Stimulated activated naive B cell treated with anti-CD40 and anti-IgM and Interleukin-4, amounts not matched to agents 10 μg/mL and 1 μg/mL and 100 μg/mL, for 72 hours (primary cell): ENCODE results near the gene LHFPL3.
A peak's percentile ranks its signal among the peaks of the same experiment; 100 is the strongest.

Source experiments
- ATAC-seq, 2 donors: fragments of 150-1000 bp; cut with Tn5 transposase; replicated peaks; 2 replicates each; pipeline ENCODE4 v1.10.0; 2021; ENCODE audit warnings: moderate library complexity in 1 of 2
- DNase-seq: peaks from one replicate; pipeline ENCODE4 v3.0.0; 2021
- H3K27ac Mint-ChIP-seq: one replicate; pipeline ENCODE4 v1.8.0; 2022; ENCODE audit warnings: mild to moderate bottlenecking, mixed read lengths
- H3K27me3 Mint-ChIP-seq, 2 donors: one replicate each; pipeline ENCODE4 v1.8.0; 2022; ENCODE audit warnings: mixed read lengths in 2 of 2
- H3K36me3 Mint-ChIP-seq, 2 donors: one replicate each; pipeline ENCODE4 v1.8.0; 2022; ENCODE audit warnings: mixed read lengths in 2 of 2, mild to moderate bottlenecking in 1 of 2
- H3K4me1 Mint-ChIP-seq, 2 donors: one replicate each; pipeline ENCODE4 v1.8.0; 2022; ENCODE audit warnings: mixed read lengths in 2 of 2, mild to moderate bottlenecking in 1 of 2
- H3K4me3 Mint-ChIP-seq, 2 donors: one replicate each; pipeline ENCODE4 v1.8.0; 2022; ENCODE audit warnings: mild to moderate bottlenecking in 2 of 2, mixed read lengths in 2 of 2, moderate library complexity in 1 of 2
- H3K9me3 Mint-ChIP-seq, 2 donors: one replicate each; pipeline ENCODE4 v1.8.0; 2022; ENCODE audit warnings: mixed read lengths in 2 of 2, mild to moderate bottlenecking in 1 of 2

The LHFPL3 gene

DNA sequence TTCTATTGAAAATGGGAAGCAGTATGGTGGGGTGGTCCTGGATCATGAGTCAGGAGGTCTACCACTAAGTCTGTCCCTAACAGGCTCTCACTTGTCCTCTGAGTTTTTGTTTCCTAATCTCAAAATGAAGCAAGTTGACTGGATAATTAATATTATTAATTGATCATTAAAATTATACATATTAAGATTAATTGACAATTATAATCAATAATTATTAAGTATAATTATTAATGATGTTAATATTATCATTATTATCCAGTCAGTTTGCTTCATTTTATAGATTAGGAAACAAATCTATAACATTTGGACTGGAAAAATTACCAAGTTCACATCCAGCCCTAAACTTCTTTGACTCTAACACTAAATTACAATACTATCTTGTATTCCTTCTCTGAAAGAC, 511.4 kb downstream of the LHFPL3 start:
- no peaks in the 10 kb centered on the region for H3K36me3 Mint-ChIP-seq
- H3K4me1 Mint-ChIP-seq, result peaks cover 3 to 7% of the 10 kb centered on the region in 2 donors
- no peak overlapping the region for H3K27ac Mint-ChIP-seq
- H3K9me3 Mint-ChIP-seq, result no peaks in the 10 kb centered on the region
- ATAC-seq, result no peak
- no peak overlapping the region for H3K4me3 Mint-ChIP-seq
- DNase-seq, result no peak
- H3K27me3 Mint-ChIP-seq, result peaks cover 39 to 43% of the 10 kb centered on the region in 2 donors

DNA sequence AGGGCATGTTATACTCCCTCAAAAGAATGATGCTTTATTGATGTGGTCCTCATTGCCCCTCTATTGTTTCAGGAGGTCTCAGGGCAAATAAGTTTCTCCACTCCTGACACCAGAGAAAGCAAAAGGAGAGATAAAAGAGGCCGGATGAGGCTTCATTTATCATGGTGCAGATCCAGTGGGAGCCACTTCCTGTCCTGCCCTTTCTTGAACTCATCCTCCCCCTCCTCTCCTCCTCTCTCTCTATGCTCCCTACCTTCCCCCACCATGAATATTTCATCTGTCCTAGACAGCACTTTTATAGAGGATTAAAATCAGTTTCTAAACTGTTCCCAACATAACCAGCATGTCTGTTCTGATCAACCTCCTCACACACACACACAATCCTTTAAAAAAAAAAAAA, 513.4 kb downstream of the LHFPL3 start:
- Mint-ChIP-seq H3K9me3 (no peaks in the 10 kb centered on the region), H3K4me3 (no peak overlapping the region), H3K27ac (no peak overlapping the region), H3K4me1 (peaks cover 3 to 7% of the 10 kb centered on the region in 2 donors), H3K36me3 (no peaks in the 10 kb centered on the region), H3K27me3 (peaks cover 35 to 43% of the 10 kb centered on the region in 2 donors)
- DNase-seq (no peak), ATAC-seq (no peak)

DNA sequence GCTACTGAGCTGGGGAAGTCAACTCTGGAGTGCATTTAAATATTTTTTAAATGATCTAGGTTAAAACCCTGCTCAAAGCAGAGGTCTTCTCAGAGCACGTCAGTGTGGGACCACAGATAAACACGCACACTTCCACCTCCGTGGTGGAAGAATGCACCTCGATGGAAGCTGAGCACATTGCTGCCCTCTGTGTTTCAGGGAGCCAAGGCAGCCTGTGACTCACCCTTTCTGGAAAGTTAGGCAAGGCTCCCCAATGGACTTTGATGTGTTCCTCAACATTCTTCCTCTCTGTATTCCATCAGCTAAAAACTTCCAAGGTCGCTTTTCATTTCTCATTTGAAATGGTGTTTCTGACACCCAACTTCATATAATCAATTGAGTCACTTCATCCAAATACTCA, 514.8 kb downstream of the LHFPL3 start:
- Mint-ChIP-seq H3K27ac (no peak overlapping the region), H3K9me3 (no peaks in the 10 kb centered on the region), H3K4me1 (peaks cover 3 to 7% of the 10 kb centered on the region in 2 donors), H3K4me3 (no peak overlapping the region), H3K27me3 (peaks cover 36 to 48% of the 10 kb centered on the region in 2 donors), H3K36me3 (no peaks in the 10 kb centered on the region)
- ATAC-seq, result no peak
- no peak for DNase-seq

DNA sequence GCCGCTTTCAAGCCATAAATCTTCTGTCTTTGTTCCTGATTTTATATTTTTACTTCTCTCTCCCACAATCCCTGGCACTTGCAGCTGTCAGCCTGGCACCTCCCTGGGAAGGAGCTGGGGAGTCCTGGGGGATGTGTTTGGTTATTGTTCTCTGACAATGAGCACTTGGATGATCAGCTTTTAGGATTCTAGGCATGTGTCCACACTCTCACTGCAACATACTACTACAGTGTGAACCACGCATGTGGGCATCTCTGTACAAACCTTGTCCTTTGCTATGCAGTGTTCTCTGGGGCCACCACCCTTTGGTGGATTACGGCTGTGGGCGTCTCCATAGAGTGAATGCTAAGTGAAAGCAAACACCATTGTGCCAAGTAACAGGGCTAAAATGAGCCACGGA, 517.2 kb downstream of the LHFPL3 start:
- ATAC-seq, result no peak
- Mint-ChIP-seq H3K27me3 (peaks cover 37 to 48% of the 10 kb centered on the region in 2 donors), H3K9me3 (no peaks in the 10 kb centered on the region), H3K36me3 (no peaks in the 10 kb centered on the region), H3K4me1 (no peaks in the 10 kb centered on the region), H3K4me3 (no peak overlapping the region), H3K27ac (no peak overlapping the region)
- no peak for DNase-seq

DNA sequence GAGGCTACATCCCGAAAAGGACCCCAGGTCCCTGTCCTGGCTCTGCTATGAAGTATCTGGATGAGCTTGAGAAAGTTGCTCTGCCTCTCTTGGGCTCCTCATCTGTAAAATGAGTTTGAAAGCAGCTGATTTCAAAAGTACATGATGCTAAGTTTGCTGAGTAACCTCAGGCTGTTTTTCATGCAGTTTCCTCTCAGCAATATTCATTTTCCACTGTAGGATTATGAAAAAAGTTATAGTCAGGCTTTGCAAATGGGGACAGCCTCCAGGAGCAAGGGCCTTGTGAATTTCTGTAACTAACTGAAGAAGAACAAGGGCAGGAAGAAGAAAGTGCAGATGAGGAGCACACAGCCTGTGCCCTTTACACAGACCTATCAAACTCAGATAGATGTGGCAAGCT, 518.3 kb downstream of the LHFPL3 start:
- DNase-seq (no peak), ATAC-seq (no peak)
- H3K4me1 Mint-ChIP-seq, result no peaks in the 10 kb centered on the region
- no peaks in the 10 kb centered on the region for H3K9me3 Mint-ChIP-seq
- no peaks in the 10 kb centered on the region for H3K36me3 Mint-ChIP-seq
- H3K4me3 Mint-ChIP-seq, result no peak overlapping the region
- H3K27ac Mint-ChIP-seq, result no peak overlapping the region
- H3K27me3 Mint-ChIP-seq, result peaks cover 29 to 40% of the 10 kb centered on the region in 2 donors

DNA sequence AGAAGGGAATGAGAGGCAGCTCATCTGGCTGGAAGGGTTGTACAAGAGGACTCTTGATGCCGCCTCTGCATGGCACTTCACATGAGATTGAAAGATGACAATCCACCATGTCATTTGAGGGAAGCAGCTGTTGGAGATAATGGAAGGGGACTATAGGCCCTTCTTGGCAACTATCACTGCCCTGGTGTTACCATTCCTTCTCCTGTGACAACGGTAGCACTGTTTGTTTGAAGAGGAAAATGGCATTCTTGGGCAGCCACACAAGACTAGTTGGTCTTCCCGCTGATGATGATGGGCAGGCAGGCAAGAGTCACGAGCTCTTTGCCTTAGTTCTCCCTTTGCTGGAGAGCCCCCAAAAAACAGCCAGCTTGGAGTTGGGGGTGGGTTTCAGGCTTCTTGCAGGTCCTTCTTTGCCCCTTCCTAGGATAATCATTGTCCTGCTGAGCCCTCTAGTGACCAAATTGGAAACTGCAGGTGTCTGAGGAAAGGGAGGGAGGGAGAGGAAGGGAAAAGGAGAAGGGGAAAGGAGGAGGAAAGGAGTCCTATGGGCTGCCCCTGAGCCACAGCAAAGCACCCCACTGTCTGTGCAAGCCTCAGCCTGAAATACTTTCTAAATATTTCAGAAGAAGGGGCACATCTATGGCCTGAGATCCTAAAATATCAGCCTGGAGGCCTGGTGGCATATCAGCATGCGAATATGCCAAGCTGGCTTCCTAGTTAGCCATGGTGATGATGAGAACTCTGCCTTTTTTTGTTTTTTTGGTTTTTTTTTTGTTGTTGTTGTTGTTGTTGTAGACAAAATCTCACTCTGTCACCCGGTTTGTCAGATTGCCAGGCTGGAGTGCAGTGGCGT, 520.0 kb downstream of the LHFPL3 start:
- no peaks in the 10 kb centered on the region for H3K9me3 Mint-ChIP-seq
- DNase-seq (peak; percentile 16), ATAC-seq (peak; percentile 47 to 49)
- H3K27me3 Mint-ChIP-seq, result peaks cover 21 to 40% of the 10 kb centered on the region in 2 donors
- no peaks in the 10 kb centered on the region for H3K4me1 Mint-ChIP-seq
- H3K4me3 Mint-ChIP-seq, result no peak overlapping the region
- no peak overlapping the region for H3K27ac Mint-ChIP-seq
- H3K36me3 Mint-ChIP-seq, result no peaks in the 10 kb centered on the region

DNA sequence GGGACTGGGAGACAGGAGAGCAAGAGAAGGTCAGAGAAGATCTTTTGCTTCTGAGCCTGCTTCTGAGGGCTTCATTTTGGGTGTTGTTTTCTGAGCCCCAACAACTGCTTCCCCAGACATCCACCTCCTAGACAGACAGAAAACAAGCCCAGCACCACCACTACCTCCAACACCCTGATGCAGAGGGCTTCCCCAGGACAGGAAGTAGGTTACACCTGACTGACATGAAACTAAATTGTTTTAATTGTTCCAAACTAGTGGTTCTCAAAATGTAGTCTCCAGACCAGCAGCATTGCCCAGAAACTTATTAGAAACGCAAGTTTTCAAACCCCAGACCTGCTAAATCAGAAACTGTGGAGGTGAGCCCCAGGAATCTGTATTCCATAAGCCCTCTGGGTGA, 522.0 kb downstream of the LHFPL3 start:
- no peaks in the 10 kb centered on the region for H3K4me1 Mint-ChIP-seq
- peaks cover 14 to 24% of the 10 kb centered on the region in 2 donors for H3K27me3 Mint-ChIP-seq
- ATAC-seq (no peak), DNase-seq (no peak)
- no peak overlapping the region for H3K4me3 Mint-ChIP-seq
- H3K27ac Mint-ChIP-seq, result no peak overlapping the region
- no peaks in the 10 kb centered on the region for H3K36me3 Mint-ChIP-seq
- no peaks in the 10 kb centered on the region for H3K9me3 Mint-ChIP-seq

DNA sequence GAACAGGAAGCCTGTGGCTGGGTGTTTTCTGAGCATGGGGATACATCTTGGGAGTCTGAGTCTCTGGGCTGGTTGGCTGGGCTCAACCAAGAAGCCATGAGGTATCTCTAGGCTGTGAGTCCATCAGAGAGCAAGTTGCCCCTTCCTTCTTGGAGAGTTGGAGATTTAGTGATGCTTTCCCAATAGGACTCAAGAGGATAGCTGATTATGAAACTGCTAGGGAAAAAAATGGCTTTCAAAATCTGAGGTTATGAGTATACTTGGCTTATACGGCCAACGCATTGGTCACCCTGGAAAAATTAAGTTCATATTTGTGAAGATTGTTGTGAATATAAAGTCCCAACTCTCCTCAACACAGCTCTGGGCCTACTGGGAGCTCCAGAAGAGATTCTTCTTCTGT, 522.9 kb downstream of the LHFPL3 start:
- Mint-ChIP-seq H3K4me1 (no peaks in the 10 kb centered on the region), H3K27ac (no peak overlapping the region), H3K9me3 (no peaks in the 10 kb centered on the region), H3K4me3 (no peak overlapping the region), H3K36me3 (no peaks in the 10 kb centered on the region), H3K27me3 (peaks cover 11 to 18% of the 10 kb centered on the region in 2 donors)
- ATAC-seq, result no peak
- no peak for DNase-seq

DNA sequence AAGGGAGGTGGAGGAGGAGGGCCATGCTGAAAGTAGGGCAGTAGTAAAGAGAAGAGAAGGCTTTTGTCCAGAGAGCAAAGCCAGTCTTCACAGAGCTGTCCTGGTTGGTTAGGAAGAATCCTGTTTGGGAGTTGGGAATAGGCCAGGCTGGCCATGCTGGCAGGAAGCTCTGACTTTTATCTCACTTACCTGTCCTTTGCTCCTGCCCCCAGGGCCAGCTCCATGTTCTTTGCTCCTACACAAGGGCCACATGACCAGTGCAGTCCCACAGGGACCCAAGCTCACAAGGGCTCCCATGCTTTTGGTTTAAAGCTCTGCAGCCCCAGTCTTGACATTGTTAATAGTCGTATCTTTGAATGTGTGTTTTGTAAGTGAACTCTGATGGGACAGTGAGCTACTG, 524.0 kb downstream of the LHFPL3 start:
- DNase-seq (no peak), ATAC-seq (no peak)
- Mint-ChIP-seq H3K27me3 (peaks cover 11 to 15% of the 10 kb centered on the region in 2 donors), H3K36me3 (no peaks in the 10 kb centered on the region), H3K4me1 (peaks cover 0 to under 1% of the 10 kb centered on the region in 2 donors), H3K27ac (no peak overlapping the region), H3K4me3 (no peak overlapping the region), H3K9me3 (no peaks in the 10 kb centered on the region)

DNA sequence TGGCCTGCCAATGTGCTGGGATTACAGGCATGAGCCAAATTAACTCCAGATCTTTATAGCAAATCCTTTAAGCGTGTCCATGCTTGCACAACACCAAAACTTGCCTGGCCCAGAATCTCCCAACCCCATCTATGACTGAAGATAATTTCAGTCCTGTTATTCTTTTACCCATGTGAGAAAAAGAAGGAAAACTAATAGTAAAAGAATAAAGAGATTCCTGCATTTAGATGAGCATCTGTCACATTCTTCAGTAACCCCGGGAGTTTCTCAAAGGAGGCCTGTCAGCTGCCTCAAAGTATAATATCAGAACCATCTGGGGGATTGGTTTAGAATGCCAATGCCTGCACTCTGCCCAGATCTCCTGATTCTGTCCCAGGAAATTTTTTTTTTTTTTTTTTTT, 527.5 kb downstream of the LHFPL3 start:
- no peaks in the 10 kb centered on the region for H3K36me3 Mint-ChIP-seq
- peaks cover 9 to 14% of the 10 kb centered on the region in 2 donors for H3K27me3 Mint-ChIP-seq
- no peak overlapping the region for H3K27ac Mint-ChIP-seq
- no peaks in the 10 kb centered on the region for H3K9me3 Mint-ChIP-seq
- peaks cover 11 to 13% of the 10 kb centered on the region in 2 donors for H3K4me1 Mint-ChIP-seq
- DNase-seq, result no peak
- no peak overlapping the region for H3K4me3 Mint-ChIP-seq
- ATAC-seq, result no peak

DNA sequence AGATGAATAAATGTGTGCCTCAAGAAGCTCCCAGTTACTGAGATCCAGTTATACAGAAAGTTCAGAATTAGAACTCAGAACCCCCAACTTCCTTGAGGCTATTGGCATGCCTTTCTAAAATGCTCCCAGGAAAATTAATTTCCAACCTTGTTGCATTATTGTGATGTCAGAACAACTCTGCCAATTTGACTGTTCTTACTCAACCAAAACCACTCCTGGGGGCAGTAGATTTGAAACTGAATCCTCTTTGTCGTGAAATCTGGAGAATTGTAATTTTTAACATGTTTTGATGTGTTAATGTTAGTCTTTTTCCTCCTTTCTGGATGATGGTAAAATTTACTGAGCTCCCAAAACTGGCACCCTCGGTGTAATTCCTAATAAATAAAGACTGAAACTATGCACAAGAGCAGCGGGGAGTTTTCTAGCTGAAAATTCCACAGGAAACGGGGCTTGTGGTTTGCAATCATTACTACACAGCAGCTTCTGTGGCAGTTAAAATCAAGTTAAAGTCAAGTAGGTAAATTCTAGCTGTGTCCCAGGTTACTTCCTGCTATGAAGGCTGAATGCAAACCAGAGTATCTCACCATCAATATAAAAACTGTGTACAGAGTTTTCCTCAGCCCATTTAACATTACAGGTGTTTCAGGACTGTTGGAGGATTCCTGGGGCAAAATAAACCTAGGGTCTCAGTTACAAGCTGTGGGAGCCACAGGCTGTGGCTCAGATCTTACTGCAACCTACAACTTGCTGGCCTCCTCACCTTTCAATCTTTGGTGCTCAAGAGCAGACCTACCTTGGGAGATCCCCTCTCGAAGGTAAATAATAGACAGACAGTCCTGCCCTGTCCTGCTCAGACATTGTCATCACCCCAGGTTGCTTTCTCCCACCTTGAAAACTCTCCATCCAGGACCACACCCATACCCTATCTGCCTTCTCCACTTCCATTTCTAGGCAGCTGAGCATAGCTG, 529.3 kb downstream of the LHFPL3 start:
- DNase-seq (no peak), ATAC-seq (peak in 1 of 2 donors; percentile 65)
- Mint-ChIP-seq H3K4me3 (no peak overlapping the region), H3K4me1 (peaks cover 12 to 13% of the 10 kb centered on the region in 2 donors), H3K27me3 (peaks cover 9 to 19% of the 10 kb centered on the region in 2 donors), H3K9me3 (no peaks in the 10 kb centered on the region), H3K27ac (no peak overlapping the region), H3K36me3 (no peaks in the 10 kb centered on the region)

DNA sequence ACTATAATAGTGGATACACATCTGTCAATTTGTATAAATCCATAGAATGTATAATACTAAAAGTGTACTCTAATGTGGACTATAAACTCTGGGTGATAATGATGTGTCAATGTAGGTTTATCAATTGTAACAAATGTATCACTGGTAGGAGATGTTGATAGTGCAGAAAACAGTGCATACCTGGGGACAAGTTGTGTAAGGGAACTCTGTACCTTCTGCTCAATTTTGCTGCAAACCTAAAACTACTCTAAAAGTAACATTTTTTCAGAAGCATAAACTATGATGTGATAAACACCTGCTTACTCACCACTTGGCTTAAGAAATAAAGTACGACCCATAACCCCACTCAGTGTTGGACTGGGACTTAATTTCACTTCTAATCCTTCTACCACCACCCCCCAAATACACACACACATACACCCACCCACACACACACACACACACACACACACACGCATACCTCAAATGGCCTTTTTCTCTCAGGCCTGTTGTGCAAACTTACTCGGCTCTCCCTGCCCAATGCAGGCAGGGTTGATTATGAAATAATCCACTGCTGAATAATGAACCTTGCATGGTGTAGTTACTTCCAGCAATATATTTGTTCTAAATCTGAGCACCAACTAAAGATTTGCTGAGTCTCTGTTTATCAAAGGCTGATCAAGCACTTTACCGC, 531.5 kb downstream of the LHFPL3 start:
- no peak overlapping the region for H3K4me3 Mint-ChIP-seq
- H3K4me1 Mint-ChIP-seq, result peaks cover 12 to 13% of the 10 kb centered on the region in 2 donors
- peaks cover 3 to 4% of the 10 kb centered on the region in 2 donors for H3K9me3 Mint-ChIP-seq
- no peak for DNase-seq
- H3K27me3 Mint-ChIP-seq, result peaks cover 22% of the 10 kb centered on the region in 2 donors
- no peak overlapping the region for H3K27ac Mint-ChIP-seq
- ATAC-seq, result no peak
- peaks cover 0 to 3% of the 10 kb centered on the region in 2 donors for H3K36me3 Mint-ChIP-seq

DNA sequence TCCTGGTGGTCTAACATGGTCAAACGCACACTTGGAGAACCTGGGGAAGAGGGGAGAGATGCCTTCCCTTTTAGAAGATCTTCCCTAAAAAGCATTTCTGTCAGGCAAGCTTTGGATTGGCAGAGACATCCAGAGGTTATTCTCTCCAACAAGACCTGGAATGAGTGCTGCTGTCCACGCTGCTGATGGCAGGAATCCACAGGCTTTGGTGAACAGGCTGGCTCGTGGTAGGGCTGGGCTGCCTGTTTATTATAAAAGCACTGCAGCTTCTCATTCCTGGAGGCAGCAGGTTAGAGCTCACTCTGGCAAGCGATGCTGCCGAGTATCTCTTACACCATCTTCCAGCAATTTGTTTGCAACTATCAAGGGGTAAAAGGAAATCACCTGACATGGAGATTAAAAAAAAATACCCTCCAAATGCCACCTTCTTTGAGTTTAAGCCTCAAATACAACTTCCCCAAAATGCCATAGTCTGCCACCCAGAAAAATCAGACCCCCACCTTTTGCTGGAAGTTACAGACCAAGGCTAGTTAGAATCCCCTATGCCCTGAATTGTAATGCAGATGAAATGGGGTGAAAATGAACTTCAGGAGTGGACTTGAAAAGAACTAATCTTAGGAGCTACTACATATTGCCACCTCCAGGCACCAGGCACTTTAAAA, 533.5 kb downstream of the LHFPL3 start:
- Mint-ChIP-seq H3K36me3 (peaks cover 0 to 9% of the 10 kb centered on the region in 2 donors), H3K27ac (no peak overlapping the region), H3K27me3 (peaks cover 29 to 30% of the 10 kb centered on the region in 2 donors), H3K9me3 (peaks cover 3 to 4% of the 10 kb centered on the region in 2 donors), H3K4me3 (no peak overlapping the region), H3K4me1 (peaks cover 12 to 13% of the 10 kb centered on the region in 2 donors)
- DNase-seq (no peak), ATAC-seq (no peak)
